ENCODE results near the gene FER.
"Not testable (repeated sequence)": the region's sequence is repeated elsewhere in the genome, so short reads cannot be mapped to it uniquely, and the experiment has no call there.

DNA sequence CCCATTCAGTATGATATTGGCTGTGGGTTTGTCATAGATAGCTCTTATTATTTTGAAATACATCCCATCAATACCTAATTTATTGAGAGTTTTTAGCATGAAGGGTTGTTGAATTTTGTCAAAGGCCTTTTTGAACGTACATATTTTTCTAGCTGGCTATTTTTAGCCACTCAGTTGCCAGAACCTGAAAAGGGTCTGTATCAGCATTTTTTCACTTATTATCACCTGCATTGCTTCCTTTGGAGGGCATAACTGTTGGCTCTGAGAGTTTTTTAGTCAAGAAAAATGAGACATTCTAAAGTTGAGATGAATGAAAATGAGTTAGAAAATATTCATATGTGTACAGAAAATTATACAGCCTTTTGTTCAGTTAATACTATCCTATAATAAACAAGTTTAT lies 278.0 kb downstream of the FER start:
- TF ChIP-seq CTCF (IDR thresholded peaks at IDR 0.05); POLR2AphosphoS5 (IDR thresholded peaks at IDR 0.05; ENCODE audit: low read depth, low read length); REST (IDR thresholded peaks at IDR 0.05; ENCODE audit: insufficient read depth in 1 of 2, low read depth in 2 of 2, low read length in 1 of 2); SIN3A (IDR thresholded peaks at IDR 0.05; ENCODE audit: borderline replicate concordance, insufficient read depth, low read depth, low read length); TCF7L2 (IDR thresholded peaks at IDR 0.05; ENCODE audit: low read depth, low read length): not testable (repeated sequence)

All from Panc1 (cell line).